Cerebellar cortex (tissue), 1 donor: ENCODE measurements around the gene DTYMK.

Experiments
- DNase-seq: peaks from one replicate; pipeline ENCODE4 v3.0.0-alpha.2; 2015; ENCODE audit warnings: low spot score

The DTYMK gene, protein sequence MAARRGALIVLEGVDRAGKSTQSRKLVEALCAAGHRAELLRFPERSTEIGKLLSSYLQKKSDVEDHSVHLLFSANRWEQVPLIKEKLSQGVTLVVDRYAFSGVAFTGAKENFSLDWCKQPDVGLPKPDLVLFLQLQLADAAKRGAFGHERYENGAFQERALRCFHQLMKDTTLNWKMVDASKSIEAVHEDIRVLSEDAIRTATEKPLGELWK

DNA sequence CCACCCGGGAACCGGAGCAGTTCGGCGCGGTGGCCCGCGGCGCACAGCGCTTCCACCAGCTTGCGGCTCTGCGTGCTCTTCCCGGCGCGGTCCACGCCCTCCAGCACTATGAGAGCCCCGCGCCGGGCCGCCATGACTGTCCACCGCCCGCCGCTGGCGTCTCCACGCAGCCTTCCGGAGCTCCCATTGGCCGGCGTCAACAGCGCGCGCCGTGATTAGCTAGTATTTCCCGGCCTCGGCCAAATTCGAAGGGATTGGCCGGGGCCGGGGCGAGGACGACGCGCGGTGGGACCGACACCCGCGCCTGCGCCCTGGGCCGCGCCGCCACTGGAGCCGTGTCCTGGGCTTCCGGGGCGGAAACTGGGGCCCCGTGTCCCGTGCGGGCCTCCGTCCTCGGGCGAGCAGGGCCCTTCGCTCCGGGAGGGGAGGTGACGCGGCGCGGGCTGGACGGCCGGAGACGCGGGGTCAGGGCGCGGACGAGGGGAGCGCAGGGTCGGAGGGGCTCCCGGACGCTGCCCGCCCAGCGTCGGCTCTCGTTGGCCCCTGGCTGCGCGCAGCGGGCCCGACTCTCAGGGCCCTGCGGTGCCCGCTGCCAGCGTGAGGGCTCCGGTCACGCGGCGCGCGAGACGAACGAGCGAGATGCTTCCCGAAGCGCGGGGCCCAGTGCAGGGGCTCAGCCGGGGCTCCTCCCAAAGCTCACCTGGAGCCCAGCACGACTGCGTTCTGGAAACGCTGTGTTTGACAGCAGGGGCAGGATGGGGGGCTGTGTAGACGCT, at the start of gene DTYMK:
DTYMK (minus strand) TSS at position 166 of the 776 bp plus-strand sequence; CDS start at position 134, 32 bp downstream.
- DNase-seq, result peak; percentile 95

DNA sequence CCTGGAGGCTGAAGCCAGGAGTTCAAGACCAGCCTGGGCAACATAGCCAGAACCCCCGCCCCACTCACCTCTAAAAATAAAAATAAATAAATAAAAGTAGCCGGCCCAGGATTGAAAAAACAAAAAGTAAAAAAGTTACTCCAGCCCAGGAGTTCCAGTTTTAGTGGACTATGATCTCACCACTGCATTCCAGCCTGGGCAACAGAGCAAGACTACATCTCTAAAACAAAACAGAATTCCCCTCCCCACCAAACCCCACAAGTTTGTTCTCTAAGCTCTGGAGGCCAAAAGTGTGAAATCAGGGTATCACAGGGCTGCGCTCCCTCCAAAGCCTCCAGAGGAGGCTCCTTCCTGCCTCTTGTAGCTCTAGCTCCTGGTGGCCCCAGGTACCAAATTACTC, 49.5 kb upstream of the DTYMK start:
- DNase-seq, result no peak

DNA sequence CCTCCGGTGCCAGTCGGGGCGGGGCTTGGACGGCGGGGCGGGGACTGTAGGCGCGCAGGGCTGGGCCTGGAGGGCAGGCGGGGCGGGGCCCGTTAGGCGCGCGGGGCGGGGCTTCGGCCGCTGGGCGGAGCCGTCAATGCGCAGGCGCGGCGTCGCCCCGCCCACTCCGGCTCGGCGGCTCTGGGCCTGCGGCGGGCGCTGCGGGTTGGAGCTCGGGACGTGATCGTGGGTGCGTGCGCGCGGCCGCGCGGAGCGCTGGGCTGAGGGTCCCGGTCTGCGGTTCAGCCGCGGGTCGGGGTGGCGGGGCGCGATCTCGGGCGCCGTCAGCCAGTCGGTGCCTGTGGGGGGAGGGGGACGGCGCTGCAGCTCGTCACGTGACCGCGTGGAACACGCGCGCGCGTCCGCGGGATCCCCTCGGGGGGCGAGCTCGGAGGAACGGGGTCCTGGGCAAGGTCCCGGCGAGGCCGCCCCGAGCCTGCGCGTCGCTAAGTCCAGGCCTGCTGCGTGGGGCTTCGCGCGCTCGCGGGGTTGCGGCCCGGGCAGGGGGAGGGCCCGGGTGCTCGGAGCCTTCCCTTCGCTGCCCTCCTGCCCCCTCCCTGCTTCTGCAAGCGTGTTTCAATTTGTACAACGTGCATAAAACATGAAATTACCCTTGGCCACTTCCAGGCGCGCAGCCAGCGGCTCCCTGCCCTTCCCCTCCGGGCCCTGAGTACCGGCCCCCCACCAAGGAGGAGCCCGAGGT, 48.0 kb upstream of the DTYMK start, which contains the start of gene D2HGDH:
D2HGDH (plus strand) TSS at position 164 of the 742 bp plus-strand sequence. CDS start 595 bp downstream, outside the sequence.
- peak; percentile 83 for DNase-seq

DNA sequence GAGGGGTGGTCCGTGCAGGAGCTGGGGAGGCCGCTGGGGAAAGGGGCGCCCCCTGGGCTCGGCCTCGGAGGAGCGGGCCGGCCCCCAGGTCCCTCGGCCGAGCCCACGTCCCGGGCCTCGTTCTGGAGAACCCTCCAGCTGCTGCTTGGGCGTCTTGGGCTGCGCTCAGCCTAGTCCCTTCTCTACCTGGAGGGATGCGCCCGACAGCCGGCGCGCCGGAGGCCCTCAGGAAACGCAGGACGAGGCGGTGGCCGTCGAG, 47.5 kb upstream of the DTYMK start:
- no peak for DNase-seq

DNA sequence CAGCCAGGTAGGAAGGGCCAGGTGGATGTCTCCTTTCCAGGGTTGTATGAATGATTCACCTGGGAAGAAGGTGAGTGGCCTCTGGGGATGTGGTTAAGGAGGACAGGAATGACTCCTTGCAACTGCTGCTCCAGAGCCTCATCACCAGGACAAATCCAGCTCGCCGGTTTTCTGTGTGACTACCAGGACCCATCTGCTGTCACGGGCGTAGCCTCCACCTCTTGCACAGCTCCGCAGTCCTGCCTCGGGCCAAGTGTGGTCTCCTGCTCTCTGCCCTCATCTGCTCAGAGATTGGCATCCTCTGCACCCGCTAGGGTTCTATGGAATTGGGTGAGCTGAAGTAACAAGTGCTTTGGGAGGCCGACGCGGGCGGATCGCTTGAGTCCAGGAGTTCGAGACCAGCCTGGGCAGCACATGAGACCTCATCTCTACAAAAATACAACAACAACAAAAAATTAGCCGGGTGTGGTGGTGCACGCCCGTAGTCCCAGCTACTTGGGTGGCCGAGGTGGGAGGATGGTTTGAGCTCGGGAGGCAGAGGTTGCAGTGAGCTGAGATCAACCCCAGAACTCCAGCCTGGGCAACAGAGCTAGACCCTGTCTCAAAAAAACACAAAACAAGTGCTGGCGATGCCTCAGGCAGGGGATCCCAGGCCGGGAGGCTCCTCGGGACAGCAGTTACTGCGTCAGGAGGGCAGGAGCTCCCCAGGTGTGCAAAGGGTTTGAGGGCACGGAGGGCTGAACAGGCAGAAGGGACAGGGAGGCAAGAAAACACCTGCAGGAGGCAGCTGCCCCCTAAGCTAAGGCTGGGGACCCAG, 47.0 kb upstream of the DTYMK start:
- no peak for DNase-seq

DNA sequence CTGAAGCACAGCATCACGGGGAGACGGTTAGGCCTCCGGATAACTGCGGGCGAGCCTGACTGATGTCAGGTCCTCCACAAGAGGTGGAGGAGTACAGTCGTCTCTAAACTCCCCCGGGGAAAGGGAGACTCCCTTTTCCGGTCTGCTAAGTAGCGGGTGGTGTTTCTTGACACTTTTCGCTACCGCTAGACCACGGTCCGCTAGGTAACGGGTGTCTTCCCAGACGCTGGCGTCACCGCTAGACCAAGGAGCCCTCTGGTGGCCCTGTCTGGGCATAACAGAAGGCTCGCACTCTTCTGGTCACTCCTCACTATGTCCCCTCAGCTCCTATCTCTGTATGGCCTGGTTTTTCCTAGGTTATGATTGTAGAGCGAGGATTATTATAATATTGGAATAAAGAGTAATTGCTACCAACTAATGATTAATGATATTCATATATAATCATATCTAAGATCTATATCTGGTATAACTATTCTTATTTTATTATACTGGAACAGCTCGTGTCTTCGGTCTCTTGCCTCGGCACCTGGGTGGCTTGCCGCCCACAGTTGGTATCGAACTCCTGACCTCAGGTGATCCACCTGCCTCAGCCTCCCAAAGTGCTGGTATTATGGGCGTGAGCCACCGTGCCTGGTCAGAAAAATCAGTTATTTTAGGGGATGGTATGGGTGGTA, 46.0 kb upstream of the DTYMK start:
- peak; percentile 73 for DNase-seq

DNA sequence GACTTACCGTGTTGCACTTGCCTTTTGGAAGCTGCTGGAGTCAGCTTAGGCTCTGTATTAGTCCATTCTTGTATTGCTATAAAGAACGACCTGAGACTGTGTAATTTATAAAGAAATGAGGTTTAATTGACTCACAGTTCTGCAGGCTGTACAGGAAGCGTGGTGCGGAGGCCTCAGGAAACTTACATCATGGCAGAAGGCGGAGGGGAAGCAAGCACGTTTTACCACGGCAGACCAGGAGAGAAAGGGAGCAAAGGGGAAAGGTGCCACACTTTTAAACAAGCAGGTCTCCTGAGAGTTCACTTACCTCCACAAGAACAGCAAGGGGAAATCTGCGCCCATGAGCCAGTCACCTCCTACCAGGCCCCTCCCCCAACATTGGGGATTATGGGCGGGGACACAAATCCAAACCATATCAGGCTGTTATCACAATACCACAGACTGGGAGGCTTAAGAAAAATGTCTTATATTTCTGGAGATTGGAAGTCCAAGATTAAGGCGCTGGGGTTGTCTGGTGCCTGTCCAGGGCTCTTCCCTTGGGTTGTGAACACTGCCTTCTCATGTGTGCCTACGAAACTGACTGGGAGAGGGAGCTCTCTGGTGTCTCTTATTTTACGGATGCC, 44.2 kb upstream of the DTYMK start:
- DNase-seq, result no peak

DNA sequence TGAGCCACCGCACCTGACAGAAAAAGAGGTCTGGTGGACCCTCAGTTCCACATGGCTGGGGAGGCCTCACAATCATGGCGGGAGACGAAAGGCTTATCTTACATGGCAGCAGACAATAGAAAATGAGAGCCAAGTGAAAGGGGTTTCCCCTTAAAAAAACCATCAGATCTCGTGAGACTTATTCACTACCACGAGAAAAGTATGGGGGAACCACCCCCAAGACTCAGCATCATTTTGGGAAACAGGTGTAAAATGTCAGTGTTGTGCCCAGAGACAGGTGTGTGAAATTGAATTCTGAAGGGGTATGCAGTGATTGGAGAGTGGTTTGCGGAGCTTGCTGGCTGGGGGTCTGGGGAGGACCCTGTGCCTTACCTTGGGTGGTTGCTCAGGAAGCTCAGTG, 43.3 kb upstream of the DTYMK start:
- no peak for DNase-seq

DNA sequence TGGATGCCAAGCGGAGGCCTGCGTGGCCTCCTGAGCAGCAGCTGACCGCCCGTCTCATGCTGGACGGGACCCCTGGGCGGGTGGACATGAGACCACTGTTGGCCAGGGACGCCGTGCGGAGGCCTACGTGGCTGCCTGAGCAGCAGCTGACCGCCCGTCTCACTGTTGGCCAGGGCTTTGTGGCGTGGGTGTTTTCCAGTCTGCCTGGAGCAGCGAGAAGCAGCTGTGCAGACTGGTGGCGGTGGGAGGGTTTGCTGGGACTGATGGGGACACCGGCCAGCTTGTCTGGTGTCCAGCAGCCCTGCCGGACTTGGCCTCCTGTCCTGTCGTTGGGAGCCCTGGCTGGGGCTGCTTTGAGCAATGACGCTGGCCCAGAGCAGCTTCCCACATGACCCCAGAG, 42.0 kb upstream of the DTYMK start:
- no peak for DNase-seq

DNA sequence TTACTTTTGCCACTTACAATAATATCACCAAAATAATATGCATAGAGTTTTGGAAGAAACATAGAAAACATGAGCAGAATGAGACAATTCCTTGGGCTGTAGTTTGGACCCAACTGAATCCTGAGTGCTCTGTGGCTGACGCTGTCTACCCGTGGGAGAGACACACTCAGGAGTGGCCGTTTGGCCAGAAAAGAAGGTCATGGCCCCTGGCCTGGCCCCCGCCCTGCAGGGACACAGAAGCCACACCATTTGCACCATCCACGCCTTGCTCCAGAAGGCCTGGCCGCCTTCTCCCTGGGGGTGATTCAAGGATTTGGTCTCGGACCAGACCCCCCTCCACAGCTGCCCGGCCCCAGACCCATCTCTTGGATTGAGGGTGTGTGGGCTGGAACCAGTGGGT, 41.4 kb upstream of the DTYMK start:
- no peak for DNase-seq

DNA sequence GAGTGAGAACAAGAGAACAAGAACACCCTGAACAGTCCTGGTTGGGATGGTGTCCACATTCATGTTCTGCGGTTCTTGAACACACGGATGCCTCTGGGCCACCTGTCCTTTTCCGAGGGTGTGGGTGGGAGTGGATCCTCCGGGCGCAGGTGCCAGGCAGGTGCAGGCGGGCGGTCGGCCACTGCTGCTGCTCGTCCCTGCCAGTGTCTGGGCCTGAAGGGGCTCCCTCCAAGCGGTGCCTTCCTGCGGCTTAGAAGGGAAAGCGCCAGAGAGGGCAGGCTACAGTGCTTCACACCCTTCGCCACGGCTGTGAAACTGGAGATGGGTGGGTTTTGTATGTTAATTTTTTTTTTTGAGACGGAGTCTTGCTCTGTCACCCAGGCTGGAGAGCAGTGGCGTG, 39.8 kb upstream of the DTYMK start:
- DNase-seq, result no peak

DNA sequence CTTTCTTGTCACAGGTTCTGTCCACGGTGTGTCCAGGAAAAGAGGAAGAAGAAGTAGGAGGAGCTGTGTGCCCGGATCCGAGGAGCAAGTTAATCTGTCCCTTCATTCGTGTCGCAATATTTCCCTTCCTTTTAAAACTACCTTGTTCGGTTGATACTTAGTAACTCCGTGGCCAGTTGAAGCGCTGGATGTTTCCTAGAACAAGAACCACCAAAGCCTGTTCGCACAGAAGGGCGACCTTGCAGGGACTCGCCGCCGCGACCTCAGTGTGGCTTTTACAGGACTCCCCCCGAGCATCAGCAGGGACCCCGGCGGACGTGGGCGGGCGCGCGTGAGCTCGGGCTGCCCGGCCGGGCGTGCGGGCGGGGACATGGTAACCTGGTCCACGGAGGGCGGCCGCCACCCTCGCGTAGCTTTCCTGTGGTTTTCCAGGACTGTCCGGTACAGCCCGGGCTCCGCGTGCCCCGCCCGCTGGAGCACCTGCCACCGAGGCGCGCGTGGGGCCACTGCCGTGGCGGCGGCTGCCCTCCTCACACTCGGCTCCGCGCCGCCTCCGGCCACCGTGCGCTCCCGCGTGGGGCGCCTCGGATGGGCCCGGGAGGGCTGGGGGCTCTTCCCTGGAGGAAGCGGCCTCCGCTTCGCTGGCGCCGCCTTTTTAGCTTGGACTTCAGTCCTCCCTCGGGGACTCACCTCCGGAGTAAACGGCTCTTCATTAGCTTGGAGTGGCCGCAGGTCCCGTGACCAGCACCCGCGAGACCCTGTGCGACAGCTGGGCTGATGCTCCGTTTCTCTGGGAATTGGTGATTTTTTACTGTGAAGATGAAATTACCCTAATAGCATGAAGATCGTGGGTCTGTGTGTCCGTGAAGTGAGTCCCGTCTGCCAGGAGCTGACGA, 38.6 kb upstream of the DTYMK start:
- no peak for DNase-seq

DNA sequence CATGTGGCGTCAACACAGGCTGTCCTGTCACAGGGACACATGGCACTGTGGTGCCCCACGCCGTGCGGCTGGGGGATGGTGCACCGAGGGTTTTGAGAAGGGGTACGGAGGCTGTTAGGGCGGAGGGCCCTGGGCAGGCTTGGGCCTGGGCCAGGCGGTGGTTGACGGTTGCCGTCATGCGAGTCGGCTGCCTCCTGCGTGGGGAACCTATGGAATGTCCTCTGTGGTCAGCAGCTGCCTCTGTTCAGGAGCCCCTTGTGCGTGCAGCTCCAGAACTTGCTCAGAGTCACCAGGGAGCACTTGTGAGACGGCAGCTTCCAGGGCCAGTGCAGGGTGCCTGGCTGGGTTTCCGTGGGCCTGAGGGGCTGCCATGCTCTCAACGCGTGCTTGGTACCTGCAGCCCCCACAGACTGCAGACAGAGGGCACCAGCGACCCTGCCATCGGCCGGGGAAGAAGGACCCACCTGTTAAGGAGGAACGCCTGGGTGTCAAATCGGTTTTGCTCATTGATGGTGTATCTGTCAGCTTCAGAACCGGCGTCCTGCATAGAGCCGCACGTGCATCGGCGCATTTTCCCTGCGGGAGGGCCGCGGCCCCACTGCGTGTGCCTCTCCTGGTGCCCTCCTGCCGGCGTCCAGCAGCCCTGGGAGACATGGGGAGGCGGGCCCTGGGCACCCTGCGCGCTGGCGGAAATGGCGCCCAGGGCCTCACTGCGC, 37.8 kb upstream of the DTYMK start:
- DNase-seq, result no peak

DNA sequence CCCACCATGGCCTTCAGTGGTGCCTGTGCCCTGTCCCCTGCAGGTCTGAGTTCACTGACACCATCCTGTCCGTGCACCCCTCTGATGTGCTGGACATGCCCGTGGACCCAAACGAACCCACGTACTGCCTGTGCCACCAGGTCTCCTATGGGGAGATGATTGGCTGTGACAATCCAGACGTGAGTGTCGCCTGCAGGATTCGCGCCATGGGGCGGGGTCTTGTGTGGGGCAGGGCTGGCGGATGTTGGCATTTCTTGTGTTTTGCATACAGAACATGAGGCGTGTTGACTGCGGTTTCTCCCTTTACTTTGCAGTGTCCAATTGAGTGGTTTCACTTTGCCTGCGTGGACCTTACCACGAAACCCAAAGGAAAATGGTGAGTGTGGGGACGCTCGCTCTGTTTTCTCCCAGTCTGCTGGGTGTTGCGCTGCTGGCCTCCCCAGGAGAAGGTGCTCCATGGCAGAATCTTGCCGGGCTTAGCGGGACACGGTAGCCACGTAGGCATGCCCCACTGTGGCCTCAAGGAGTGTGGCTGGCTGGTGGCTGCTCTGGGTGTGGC, 36.4 kb upstream of the DTYMK start:
- DNase-seq, result no peak

DNA sequence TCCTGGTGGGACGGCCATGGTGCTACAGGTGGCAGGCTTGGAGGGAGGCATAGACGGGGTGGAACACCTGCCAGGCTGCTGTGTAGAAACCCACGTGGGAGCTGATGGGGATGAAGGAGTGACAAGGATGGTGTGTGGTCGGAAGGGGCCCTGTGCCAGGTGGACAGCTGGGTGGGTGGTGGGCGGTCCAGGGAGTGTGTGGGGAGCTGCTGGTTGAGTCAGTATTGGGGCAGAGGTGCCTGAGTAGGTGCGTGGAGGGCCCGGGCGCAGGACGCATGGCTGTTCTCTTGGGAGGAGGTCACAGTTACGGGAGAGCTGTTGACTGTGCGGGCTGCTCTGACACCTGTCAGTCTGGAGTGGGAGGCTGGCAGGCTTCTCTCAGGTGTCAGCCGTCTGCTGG, 35.2 kb upstream of the DTYMK start:
- DNase-seq, result no peak

DNA sequence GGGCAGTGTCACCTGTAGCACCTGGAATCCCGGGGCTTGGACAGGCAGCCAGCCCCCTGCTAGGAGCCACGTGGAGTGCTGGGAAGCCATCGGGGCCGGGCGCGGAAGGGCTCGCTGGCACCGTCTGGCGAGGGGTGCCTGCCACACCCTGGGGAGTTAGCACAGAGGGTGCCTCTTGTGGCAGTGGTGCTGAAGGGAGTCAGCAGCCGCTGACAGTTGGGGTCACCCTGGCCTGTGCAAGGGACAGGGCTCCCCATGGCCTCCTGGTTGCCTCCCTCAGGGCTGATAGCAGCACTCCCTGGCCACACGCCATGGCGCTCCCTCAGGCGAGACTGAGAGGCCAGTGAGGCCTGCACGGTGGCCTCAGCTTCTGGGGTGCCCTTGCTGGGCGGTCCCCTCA, 33.9 kb upstream of the DTYMK start:
- no peak for DNase-seq

DNA sequence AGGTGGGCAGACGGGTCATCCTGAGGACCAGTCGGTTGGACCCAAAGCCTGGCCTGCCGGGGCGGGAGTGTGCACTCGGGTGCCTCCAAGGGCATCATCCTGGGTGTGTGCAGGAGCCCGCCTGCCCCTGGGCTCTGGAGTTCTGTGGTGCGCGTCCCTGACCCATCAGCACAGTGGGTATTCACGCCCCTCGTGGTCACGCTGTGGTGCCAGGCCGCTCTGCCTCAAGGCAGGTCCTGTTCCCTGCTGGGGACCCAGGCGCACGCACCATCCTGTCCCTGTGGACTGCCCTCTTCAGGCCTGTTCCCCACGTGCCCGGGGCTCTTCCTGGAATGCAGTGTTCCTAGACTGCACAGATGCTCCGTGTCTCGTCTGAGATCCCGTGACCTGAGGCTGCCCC, 33.5 kb upstream of the DTYMK start:
- no peak for DNase-seq

DNA sequence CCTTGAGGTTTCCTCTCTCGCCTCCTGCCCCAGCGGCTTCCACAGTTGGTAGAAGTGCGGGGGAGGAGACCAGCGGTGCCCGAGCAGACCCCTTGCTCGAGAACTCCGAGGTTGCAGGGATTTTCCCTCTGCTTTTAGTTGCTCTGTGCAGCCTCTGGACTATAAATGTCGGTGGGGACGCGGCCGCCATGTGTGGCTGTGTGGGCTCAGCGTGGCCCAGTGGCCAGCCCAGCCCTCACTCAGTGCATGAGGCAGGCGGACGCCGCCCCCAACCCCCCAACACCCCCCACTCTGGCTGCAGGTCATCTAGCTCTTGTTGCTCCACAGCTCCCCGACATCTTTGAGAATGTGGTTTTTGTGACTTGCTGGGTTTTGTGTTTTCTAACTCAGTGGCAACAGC, 32.5 kb upstream of the DTYMK start:
- no peak for DNase-seq

DNA sequence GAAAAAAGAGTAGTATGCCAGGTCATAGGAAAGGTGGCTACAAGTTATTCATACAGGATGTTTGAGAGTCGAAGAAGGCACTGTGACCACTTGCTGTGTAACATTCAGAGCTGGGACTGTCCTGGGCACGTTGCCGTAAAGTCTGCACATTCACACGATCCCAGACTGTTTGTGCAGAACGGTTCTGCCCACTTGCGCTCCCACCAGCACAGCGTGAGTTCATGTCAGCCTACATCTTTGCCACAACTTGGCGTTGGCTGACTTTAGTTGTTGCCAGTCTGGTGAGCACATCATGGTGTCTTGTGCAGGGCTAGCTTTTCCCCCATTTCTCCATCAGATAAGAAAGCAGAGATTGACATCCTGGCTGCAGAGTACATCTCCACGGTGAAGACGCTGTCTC, 22.3 kb upstream of the DTYMK start:
- DNase-seq, result no peak
